Stimulated activated CD8-positive, alpha-beta memory T cell treated with anti-CD3 and anti-CD28 coated beads, Interleukin-12 subunit alpha, Interleukin-12 subunit beta, amount 100 ng/mL, for 24 hours (primary cell): ENCODE results near the gene WHRN.

Experiments used
- DNase-seq: peaks from one replicate; pipeline ENCODE4 v3.0.0-alpha.2; 2020; ENCODE audit errors: extremely low read depth

The WHRN gene

DNA sequence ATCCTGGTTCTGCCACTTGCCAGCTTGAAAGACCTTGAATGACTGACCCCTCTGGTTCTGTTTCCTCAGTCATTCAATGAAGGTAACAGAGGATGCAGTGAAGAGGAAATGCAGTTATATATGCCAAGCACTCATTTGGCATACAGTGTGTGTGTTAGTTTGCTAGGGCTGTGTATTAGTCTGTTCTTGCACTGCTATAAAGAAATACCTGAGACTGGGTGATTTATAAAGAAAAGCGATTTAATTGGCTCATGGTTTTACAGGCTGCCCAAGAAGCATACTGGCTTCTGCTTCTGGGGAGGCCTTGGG is 8.6 kb upstream of the WHRN start:
- DNase-seq: no peak

GRCh38 chr9:114513055-114513958 is 8.0 kb upstream of the WHRN start:
- no peak for DNase-seq

DNA sequence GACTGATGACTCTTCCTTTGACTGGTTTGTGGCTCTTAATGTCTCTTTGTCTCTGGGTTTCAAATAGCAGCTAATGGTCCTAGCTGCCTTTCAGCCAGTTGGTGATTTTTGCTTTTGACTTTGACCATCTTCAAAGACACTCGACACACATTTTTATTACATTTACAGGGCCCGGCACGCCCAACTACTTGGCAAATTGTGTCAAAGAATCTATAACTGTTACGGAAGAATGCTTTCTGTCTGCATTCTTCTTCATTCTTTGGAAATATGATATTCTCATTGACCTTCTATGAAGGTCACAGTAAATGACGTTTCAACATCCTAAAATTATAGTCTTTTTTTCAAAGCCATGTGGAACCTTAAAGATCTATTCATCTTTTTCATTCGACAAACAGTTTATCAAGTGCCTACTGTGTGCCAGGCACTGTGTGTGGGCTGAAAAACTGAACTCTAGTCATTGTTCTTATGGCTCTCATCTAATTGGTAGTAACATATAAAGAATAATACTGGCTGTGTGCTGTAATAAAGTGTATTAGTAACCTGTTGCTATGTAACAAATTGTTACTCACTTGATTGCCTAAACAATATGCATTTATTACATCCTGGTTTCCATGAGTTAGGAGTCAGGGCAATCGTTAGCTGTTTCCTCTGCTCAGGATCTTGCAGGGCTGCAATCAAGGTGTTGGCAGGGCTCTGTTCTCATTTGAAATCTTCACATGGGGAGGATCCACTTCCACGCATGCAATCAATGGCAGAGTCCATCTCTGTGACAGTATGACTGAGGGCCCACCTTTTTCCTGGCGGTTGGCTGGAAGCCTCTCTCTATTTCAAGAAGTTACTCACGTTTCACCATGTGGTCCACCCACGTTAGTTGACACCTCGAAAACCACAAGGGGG is 7.0 kb upstream of the WHRN start:
- no peak for DNase-seq

- no peak for DNase-seq
Measured at GRCh38 chr9:114507726-114508125, 2.5 kb upstream of the WHRN start.

DNA sequence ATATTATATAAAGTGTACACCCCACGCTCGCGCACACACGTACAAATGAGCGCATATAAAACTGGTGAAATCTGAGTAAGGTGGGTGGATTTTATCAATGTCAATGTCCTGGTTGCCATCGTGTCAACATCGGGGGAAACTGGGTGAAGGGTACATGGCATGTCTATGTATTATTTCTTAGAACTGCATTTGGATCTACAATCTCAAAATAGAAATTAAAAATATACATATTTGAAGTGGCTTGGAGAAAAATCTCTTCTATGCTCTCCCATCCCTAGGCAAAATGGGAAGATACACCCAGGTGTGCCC is 763 bp upstream of the WHRN start:
- no peak for DNase-seq

DNA sequence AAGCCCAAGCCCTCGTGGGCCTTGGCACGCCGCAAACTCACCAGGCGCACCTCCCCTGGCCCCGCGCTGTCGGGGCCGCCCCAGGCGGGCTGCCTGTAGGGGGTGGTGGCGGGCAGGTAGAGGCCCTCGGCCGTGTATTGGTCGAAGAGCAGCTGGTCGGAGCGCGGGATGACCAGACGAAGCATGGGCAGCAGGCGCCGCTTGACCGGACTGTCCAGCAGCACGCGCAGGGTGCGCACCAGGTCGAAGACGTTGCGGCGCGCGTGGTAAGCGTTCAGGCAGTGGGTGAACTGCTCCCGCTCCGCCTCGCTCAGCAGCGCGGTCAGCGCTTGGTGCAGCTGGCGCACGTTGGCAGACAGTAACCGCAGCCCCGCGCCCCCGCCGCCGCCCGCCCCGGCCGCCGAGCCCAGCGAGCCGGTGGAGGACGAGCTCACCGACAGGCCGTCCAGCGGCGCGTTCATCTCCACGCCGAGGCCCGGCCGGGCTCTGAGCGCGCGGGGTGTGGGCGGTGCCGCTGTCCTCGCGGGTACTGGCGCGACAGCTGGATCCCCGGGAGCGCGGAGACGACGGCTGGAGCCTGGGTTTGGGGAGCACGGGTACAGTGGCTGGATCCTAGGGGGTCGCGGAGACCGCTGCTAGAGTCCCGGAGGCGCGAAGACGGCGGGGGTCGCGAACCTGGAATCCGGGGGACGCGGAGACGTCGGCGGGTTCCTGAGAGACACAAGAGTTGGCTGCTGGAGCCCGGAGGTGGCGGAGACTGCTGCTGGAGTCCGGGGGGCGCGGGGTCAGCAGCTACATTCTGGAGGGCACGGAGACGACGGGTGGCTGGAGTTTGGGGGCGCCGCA is 709 bp downstream of the WHRN start:
- no peak for DNase-seq

GRCh38 chr9:114503522-114504340 is 1.5 kb downstream of the WHRN start:
- DNase-seq: no peak

GRCh38 chr9:114503009-114503408 is 2.3 kb downstream of the WHRN start:
- no peak for DNase-seq

DNA sequence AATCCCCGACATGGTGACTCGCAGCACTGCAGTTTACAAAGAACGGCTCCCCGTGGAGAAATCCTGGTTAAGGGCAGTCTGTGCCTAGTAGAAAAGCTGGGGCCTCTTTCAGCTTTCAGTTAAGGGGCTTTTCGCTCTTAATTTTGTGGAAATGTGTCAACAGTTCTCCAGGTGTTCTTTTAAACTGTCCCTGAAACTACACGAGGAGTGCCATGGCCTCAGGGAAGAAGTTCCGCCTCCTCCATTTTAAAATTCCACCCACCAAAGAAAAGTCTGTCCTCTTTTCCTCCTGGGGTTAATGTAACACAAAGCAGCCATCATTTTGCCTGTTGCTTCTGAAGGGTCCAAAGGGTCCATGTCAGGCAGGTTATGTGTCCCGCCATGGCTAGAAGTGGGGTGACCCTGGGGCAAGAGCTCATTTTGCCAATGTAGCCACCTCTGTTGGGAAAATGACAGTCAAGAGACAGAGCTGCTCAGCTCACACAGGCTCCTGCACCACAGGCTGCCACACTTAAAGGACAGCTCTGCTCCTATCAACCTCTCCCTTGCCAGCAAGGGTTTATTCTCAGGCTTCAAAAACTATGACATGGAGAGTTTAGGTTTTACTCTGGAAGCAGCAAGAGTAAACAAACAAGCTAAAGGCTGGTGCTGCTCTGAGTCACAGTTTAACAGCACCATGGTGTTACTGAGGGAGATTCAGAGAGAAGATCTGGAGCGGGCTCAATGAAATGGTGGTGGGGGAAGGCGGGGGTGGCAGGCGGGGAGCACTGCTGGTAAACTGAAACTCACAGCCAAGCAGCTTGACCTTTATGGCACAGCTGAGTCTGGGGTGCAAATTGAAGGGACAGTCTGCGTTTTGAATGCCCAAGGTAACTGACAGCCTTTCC is 3.2 kb downstream of the WHRN start:
- no peak for DNase-seq

- DNase-seq: no peak
Measured at GRCh38 chr9:114500697-114501292, 4.5 kb downstream of the WHRN start.

- DNase-seq: no peak
Measured at GRCh38 chr9:114499941-114500696, 5.2 kb downstream of the WHRN start.

GRCh38 chr9:114499528-114499927 is 5.7 kb downstream of the WHRN start:
- no peak for DNase-seq

DNA sequence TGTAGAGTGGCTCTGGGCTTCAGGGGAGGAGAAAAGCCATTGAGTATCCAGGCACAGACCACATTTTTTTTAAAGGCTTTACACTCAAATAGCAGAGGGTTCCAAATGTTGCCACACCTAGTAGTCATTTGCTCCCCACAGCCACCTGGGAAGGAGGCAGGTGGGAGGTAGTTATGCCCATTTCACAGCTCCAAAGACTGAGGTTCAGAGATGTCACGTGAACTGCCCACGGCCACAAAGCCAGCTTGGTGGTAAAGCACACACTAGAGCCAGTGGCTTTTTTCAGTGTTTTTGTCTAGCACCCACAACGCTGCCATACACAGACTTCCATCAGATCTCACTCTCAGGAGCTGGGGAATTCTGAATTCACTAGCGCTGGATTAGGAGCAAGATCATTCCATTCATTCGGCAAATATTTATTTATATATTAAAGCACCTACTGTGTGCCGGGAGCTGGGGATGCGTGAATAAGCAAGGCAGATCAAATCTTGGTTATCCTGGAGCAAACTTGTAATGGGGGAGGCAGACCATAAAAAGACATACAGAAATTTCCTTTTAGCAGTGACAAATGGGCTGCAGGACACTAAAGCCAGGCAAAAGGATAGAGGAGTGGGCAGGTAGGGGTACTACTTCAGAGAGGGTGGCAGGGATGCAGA is 7.4 kb downstream of the WHRN start:
- DNase-seq: no peak

- no peak for DNase-seq
Measured at GRCh38 chr9:114497236-114497635, 8.0 kb downstream of the WHRN start.

DNA sequence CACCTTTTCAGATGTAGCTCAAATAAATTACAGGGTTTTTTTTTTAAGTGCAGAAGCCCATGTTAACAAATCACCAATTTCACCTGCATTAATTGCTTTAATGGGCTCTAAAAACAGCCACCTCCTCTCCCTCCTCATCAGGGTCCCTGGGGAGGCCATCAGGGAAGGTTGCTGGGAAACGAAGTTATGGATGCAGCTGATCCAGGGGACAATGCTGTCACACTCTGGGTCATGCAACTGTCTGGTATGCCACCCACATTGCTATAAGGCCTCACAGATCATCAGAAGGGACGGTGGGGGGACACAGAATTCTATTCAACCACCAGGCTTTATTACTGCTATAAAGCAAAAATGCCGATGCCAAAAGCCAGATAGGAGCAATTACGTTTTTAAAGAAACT is 9.3 kb downstream of the WHRN start:
- no peak for DNase-seq

GRCh38 chr9:114494776-114495569 is 10.3 kb downstream of the WHRN start:
- no peak for DNase-seq

DNA sequence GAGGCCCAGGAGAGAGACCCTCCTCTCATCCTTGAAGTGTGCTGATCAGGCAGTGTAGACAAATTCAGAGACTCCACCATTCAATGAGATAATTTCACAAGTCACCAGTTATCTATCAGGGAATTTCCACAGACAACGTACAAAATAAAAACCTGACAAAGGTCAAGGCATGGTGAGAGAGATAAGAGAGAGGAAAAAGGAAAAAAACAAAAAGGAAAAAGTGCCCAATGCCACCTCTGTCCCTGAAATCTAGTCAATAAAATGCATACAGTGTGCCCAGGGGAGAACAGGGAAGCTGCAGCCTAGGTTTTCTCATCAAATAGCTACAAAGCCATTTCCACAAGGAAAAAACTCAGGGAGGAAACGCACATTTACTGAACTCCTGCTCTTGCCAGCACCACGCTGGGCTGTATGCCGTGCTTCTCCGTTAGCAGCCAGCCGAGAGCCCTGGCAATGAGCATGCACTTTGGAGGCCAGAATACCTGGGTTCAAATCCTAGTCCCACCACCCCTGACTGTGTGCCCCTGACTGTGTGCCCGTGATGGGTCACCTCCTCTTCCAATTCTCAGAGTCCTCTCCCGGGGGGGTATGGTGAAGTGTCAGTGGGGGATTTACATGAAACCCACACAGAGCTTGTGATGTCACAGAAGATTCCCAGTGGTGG is 11.6 kb downstream of the WHRN start:
- no peak for DNase-seq
